ENCODE measurements around the gene CERS6. TPM values are rescaled to one million over a fixed set of nuclear protein-coding genes. Genes with fewer than 3 reads are reported as not detected.

CERS6 gene
- total RNA-seq, 1 donor from 2014 or later, result 30.9 TPM

DNA sequence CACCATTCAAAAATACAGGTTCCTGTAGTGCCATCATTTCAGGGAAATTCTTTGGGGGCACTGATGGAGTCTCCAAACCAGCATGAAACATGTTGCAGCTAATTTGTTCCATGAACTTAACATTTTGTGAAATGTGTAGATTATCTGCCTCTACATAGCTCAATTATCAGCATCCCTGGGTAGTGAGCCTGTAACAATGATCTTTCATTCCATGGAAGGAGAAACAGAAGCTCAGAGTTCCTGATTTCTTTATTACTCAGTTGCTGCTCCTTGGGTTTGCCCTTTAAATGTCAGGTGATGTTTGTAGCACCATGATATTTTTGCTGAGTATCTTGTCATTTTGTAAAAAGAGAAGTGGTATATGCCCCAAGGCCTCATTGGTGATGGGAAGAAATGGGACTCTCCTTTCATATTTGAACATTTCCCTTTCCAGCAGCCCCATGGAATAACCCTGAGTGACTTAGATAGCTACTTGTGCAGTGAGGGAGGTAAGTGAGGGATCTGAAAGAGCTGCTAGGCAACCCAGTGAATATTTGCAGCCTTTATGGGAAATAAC is 146.9 kb downstream of the CERS6 start:
- DNase-seq (ENCODE audit: extremely low spot score, unreplicated experiment), result no peak
- Mint-ChIP-seq H3K4me3 (ENCODE audit: unreplicated experiment) (no peak overlapping the region), H3K27me3 (ENCODE audit: unreplicated experiment) (no peaks in the 10 kb centered on the region), H3K27ac (ENCODE audit: unreplicated experiment) (no peak overlapping the region), H3K9me3 (ENCODE audit: unreplicated experiment) (peaks cover 19% of the 10 kb centered on the region), H3K36me3 (ENCODE audit: unreplicated experiment) (peaks cover 10% of the 10 kb centered on the region), H3K4me1 (ENCODE audit: unreplicated experiment) (peaks cover 22% of the 10 kb centered on the region)
- no peak for TF ChIP-seq CTCF (IDR thresholded peaks at IDR 0.05)

- no peak for DNase-seq (ENCODE audit: extremely low spot score, unreplicated experiment)
Observed at GRCh38 chr2:168603439-168603961, 147.4 kb downstream of the CERS6 start.

DNA sequence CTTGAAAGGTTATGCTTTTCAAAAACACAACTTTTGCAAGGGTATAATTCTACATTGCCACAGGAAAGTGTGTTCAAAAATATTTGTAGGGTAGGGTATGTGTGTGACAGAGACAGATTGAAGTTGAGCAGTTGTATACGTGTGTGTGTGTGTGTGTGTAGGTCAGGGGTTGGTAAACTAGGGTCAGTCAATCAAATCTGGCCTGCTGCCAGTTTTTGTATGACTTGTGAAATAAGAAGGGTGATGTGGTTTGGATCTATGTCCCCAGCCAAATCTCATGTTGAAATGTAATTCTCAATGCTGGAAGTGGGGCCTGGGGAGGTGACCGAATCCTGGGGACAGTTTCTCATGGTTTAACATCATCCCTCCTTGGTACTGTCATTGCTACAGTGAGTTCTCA is 148.2 kb downstream of the CERS6 start:
- no peak for DNase-seq (ENCODE audit: extremely low spot score, unreplicated experiment)
- peaks cover 19% of the 10 kb centered on the region for H3K9me3 Mint-ChIP-seq (ENCODE audit: unreplicated experiment)
- H3K27me3 Mint-ChIP-seq (ENCODE audit: unreplicated experiment), result no peaks in the 10 kb centered on the region
- no peak overlapping the region for H3K4me3 Mint-ChIP-seq (ENCODE audit: unreplicated experiment)
- peaks cover 22% of the 10 kb centered on the region for H3K4me1 Mint-ChIP-seq (ENCODE audit: unreplicated experiment)
- no peak for TF ChIP-seq CTCF (IDR thresholded peaks at IDR 0.05)
- H3K27ac Mint-ChIP-seq (ENCODE audit: unreplicated experiment), result no peak overlapping the region
- peaks cover 10% of the 10 kb centered on the region for H3K36me3 Mint-ChIP-seq (ENCODE audit: unreplicated experiment)

More at GRCh38 chr2:168603439-168603961, 147.4 kb downstream of the CERS6 start:
- no peaks in the 10 kb centered on the region for H3K27me3 Mint-ChIP-seq (ENCODE audit: unreplicated experiment)
- H3K9me3 Mint-ChIP-seq (ENCODE audit: unreplicated experiment), result peaks cover 19% of the 10 kb centered on the region
- no peak overlapping the region for H3K4me3 Mint-ChIP-seq (ENCODE audit: unreplicated experiment)
- peaks cover 22% of the 10 kb centered on the region for H3K4me1 Mint-ChIP-seq (ENCODE audit: unreplicated experiment)
- peaks cover 10% of the 10 kb centered on the region for H3K36me3 Mint-ChIP-seq (ENCODE audit: unreplicated experiment)
- TF ChIP-seq CTCF (IDR thresholded peaks at IDR 0.05), result no peak
- peak overlapping the region; percentile 15 for H3K27ac Mint-ChIP-seq (ENCODE audit: unreplicated experiment)

DNA sequence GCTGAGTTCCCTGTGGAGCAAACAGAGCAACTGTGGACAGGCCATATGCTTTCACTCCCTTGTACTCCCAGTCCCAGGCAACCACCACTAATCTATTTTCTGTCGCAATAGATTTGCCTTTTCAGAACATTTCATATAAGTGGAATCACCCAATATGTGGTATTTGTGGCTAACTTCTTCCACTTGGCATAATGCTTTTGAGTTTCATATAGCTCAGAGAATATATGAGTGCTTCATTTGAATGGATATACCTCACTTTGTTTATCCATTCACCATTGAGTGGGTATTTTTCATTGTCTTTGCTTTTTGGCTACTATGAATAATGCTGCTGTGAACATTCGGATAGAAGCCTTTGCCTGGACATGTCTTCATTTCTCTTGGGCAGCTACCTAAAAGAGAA is 151.9 kb downstream of the CERS6 start:
- no peak for DNase-seq (ENCODE audit: extremely low spot score, unreplicated experiment)
- no peak for TF ChIP-seq CTCF (IDR thresholded peaks at IDR 0.05)
- H3K27me3 Mint-ChIP-seq (ENCODE audit: unreplicated experiment), result no peaks in the 10 kb centered on the region
- H3K9me3 Mint-ChIP-seq (ENCODE audit: unreplicated experiment), result peaks cover 19% of the 10 kb centered on the region
- H3K4me3 Mint-ChIP-seq (ENCODE audit: unreplicated experiment), result no peak overlapping the region
- peaks cover 14% of the 10 kb centered on the region for H3K36me3 Mint-ChIP-seq (ENCODE audit: unreplicated experiment)
- peaks cover 27% of the 10 kb centered on the region for H3K4me1 Mint-ChIP-seq (ENCODE audit: unreplicated experiment)
- no peak overlapping the region for H3K27ac Mint-ChIP-seq (ENCODE audit: unreplicated experiment)

GRCh38 chr2:168608796-168609195 is 152.7 kb downstream of the CERS6 start:
- H3K27me3 Mint-ChIP-seq (ENCODE audit: unreplicated experiment), result no peaks in the 10 kb centered on the region
- TF ChIP-seq CTCF (IDR thresholded peaks at IDR 0.05), result no peak
- no peak overlapping the region for H3K4me3 Mint-ChIP-seq (ENCODE audit: unreplicated experiment)
- peaks cover 23% of the 10 kb centered on the region for H3K4me1 Mint-ChIP-seq (ENCODE audit: unreplicated experiment)
- peaks cover 16% of the 10 kb centered on the region for H3K36me3 Mint-ChIP-seq (ENCODE audit: unreplicated experiment)
- no peak for DNase-seq (ENCODE audit: extremely low spot score, unreplicated experiment)
- H3K9me3 Mint-ChIP-seq (ENCODE audit: unreplicated experiment), result peaks cover 17% of the 10 kb centered on the region
- no peak overlapping the region for H3K27ac Mint-ChIP-seq (ENCODE audit: unreplicated experiment)
